Measurements from ENCODE around the gene SPATA31D3.

DNA sequence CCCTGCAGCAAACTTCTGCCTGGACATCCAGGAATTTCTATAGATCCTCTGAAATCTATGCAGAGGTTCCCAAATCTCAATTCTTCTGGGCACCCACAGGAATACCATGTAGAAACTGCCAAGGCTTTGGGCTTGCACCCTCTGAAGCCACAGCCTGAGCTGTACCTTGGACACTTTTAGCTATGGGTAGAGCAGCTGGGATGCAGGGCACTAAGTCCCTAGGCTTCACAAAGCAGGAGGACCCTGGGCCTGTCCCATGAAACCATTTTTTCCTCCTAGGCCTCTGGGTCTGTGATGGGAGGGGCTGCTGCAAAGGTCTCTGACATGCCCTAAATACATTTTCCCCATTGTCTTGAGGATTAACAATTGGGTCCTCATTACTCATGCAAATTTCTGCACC lies 12.3 kb downstream of the SPATA31D3 start:
- TF ChIP-seq, protein P1, sequence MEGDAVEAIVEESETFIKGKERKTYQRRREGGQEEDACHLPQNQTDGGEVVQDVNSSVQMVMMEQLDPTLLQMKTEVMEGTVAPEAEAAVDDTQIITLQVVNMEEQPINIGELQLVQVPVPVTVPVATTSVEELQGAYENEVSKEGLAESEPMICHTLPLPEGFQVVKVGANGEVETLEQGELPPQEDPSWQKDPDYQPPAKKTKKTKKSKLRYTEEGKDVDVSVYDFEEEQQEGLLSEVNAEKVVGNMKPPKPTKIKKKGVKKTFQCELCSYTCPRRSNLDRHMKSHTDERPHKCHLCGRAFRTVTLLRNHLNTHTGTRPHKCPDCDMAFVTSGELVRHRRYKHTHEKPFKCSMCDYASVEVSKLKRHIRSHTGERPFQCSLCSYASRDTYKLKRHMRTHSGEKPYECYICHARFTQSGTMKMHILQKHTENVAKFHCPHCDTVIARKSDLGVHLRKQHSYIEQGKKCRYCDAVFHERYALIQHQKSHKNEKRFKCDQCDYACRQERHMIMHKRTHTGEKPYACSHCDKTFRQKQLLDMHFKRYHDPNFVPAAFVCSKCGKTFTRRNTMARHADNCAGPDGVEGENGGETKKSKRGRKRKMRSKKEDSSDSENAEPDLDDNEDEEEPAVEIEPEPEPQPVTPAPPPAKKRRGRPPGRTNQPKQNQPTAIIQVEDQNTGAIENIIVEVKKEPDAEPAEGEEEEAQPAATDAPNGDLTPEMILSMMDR (IDR thresholded peaks at IDR 0.05; ENCODE audit: insufficient read depth, low read length): no peak
- TF ChIP-seq REST (IDR thresholded peaks at IDR 0.05; ENCODE audit: insufficient replicate concordance, low read depth): no peak
- no peak for TF ChIP-seq SPI1 (IDR thresholded peaks at IDR 0.05; ENCODE audit: borderline replicate concordance, low read depth)
